Ishikawa (cell line): ENCODE results near the gene IFNG-AS1.
A peak's percentile ranks its signal among the peaks of the same experiment; 100 is the strongest.

Experiments used
- CEBPB ChIP-seq: IDR thresholded peaks from 2 replicates; pipeline ENCODE4 v1.6.1; 2012
- CREB1 ChIP-seq: IDR thresholded peaks from 2 replicates; pipeline ENCODE4 v1.6.1; 2012; ENCODE audit warnings: low read depth
- EGR1 ChIP-seq: IDR thresholded peaks from 2 replicates; pipeline ENCODE4 v1.6.1; 2012
- EP300 ChIP-seq: IDR thresholded peaks from 2 replicates; pipeline ENCODE4 v1.6.1; 2012; ENCODE audit warnings: borderline replicate concordance
- FOXM1 ChIP-seq: IDR thresholded peaks from 2 replicates; pipeline ENCODE4 v1.6.1; 2012; ENCODE audit warnings: low read depth, borderline replicate concordance
- NFIC ChIP-seq: IDR thresholded peaks from 2 replicates; pipeline ENCODE4 v1.6.1; 2012
- RAD21 ChIP-seq: IDR thresholded peaks from 2 replicates; pipeline ENCODE4 v1.6.1; 2012; ENCODE audit warnings: low read depth
- TAF1 ChIP-seq: IDR thresholded peaks from 2 replicates; pipeline ENCODE4 v1.6.1; 2012; ENCODE audit warnings: low read depth, mild to moderate bottlenecking
- TCF12 ChIP-seq: IDR thresholded peaks from 2 replicates; pipeline ENCODE4 v1.6.1; 2012; ENCODE audit warnings: low read depth
- TEAD4 ChIP-seq: IDR thresholded peaks from 2 replicates; pipeline ENCODE4 v1.6.1; 2012
- YY1 ChIP-seq: IDR thresholded peaks from 2 replicates; pipeline ENCODE4 v1.6.1; 2012; ENCODE audit warnings: low read depth
- ZBTB7A ChIP-seq: IDR thresholded peaks from 2 replicates; pipeline ENCODE4 v1.6.1; 2012; ENCODE audit warnings: low read depth
- TF ChIP-seq, protein P1 (sequence below): IDR thresholded peaks from 2 replicates; pipeline ENCODE4 v1.6.1; 2012; ENCODE audit warnings: low read depth, mild to moderate bottlenecking
- TF ChIP-seq, protein P2 (sequence below): IDR thresholded peaks from 2 replicates; pipeline ENCODE4 v1.6.1; 2012
- TF ChIP-seq, protein P3 (sequence below): IDR thresholded peaks from 2 replicates; pipeline ENCODE4 v1.6.1; 2012

The IFNG-AS1 gene

DNA sequence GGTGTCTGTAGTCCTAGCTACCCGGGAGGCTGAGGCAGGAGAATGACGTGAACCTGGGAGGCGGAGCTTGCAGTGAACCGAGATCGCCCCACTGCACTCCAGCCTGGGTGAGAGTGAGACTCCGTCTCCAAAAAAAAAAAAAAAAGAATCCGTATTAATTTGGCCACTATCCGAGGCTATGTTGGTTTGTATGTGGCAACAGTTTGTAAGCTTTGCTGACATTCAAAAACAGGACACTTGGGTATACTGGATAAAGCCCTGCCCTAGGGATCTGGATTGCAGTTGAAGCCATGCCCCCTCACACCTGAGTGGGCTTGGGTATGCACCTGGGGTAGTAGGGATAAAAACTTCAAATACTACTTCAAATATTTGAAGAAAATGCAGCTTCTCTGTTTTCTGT is 14.5 kb downstream of the IFNG-AS1 start:
- TF ChIP-seq EGR1 (no peak), TAF1 (no peak), YY1 (no peak), EP300 (no peak), CREB1 (no peak), TCF12 (no peak)
- TF ChIP-seq, protein P1, sequence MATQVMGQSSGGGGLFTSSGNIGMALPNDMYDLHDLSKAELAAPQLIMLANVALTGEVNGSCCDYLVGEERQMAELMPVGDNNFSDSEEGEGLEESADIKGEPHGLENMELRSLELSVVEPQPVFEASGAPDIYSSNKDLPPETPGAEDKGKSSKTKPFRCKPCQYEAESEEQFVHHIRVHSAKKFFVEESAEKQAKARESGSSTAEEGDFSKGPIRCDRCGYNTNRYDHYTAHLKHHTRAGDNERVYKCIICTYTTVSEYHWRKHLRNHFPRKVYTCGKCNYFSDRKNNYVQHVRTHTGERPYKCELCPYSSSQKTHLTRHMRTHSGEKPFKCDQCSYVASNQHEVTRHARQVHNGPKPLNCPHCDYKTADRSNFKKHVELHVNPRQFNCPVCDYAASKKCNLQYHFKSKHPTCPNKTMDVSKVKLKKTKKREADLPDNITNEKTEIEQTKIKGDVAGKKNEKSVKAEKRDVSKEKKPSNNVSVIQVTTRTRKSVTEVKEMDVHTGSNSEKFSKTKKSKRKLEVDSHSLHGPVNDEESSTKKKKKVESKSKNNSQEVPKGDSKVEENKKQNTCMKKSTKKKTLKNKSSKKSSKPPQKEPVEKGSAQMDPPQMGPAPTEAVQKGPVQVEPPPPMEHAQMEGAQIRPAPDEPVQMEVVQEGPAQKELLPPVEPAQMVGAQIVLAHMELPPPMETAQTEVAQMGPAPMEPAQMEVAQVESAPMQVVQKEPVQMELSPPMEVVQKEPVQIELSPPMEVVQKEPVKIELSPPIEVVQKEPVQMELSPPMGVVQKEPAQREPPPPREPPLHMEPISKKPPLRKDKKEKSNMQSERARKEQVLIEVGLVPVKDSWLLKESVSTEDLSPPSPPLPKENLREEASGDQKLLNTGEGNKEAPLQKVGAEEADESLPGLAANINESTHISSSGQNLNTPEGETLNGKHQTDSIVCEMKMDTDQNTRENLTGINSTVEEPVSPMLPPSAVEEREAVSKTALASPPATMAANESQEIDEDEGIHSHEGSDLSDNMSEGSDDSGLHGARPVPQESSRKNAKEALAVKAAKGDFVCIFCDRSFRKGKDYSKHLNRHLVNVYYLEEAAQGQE = no peak

DNA sequence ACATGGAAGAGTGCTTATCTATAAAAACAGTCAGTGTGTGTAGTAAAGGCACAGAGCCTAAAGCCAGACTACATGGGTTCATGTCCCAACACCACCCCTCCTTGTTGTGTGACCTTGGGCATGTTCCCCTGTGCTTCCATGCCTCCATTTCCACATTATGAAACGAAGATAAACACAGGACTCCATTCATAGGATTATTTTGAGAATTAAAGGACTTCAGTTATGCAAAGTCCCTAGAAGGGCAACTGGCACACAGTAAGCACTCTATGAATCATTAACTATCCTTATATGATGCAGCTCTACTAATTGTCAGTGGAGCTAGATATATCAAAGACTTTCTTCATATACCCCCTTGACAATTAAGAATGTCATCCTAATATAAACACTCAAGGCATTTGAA is 17.8 kb downstream of the IFNG-AS1 start:
- TF ChIP-seq YY1 (no peak), CREB1 (no peak), CEBPB (no peak), EGR1 (no peak), TEAD4 (no peak), FOXM1 (no peak), TCF12 (no peak)
- TF ChIP-seq, protein P2, sequence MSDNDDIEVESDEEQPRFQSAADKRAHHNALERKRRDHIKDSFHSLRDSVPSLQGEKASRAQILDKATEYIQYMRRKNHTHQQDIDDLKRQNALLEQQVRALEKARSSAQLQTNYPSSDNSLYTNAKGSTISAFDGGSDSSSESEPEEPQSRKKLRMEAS = no peak
- TF ChIP-seq, protein P1 = no peak
- TF ChIP-seq, protein P3, sequence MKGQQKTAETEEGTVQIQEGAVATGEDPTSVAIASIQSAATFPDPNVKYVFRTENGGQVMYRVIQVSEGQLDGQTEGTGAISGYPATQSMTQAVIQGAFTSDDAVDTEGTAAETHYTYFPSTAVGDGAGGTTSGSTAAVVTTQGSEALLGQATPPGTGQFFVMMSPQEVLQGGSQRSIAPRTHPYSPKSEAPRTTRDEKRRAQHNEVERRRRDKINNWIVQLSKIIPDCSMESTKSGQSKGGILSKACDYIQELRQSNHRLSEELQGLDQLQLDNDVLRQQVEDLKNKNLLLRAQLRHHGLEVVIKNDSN = no peak

DNA sequence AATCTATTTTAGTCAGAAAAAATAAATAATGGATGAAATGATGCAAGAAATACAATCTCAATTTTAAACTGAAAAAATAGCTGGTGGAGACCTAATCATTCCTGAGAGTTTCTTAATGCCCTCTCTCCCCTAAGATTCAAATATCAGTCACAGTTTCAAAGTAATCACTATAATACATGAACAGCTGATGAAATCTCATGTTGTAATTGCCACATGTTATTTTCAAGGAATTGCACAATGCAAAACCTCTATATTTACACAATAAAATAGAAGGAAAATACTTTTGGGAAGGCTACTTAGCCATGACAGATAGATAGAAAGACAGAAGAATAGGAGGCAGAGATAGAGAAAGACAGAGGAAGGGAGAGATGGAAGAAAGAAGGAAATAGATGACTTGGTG is 18.2 kb downstream of the IFNG-AS1 start:
- TF ChIP-seq, protein P3 = no peak
- no peak for TF ChIP-seq TAF1
- TF ChIP-seq CEBPB = 0 out of 2 replicates have a peak, but pooled peaks have one; percentile 27

DNA sequence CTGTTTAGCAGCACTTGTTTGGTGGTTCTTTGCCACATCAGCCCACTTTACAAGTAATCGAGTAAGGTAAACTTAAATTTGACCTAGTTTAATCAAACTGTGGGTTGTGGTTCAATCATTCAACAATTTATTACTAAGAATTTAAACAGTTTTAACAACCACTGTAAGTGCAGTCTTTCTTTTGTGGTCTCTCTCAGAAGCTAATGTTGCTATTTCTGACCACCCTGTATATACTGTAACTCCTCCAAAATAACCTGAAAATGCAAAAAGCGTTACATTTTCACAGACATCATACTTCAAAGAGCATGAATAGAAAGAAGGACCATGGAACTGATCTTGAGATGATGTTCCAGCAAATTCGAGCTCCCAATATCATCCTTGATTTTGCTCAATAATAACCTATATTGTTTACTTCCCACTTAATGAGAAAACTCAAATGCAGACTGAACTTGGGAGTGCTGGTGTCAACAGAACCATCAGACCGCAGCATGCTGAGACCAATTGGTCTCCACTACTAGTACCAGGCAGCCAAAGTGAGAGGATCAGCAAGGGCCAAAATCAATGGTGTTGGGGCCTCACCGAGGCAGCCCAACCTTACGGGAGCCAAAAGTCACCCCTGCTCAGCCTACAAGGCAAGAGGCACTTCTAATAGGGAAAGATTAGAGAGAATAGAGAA is 22.1 kb downstream of the IFNG-AS1 start:
- TF ChIP-seq, protein P1 = no peak
- TF ChIP-seq CREB1 (no peak), ZBTB7A (no peak), YY1 (no peak), EGR1 (no peak), NFIC (no peak), TEAD4 (no peak), FOXM1 (no peak), CEBPB (no peak), RAD21 (no peak)

DNA sequence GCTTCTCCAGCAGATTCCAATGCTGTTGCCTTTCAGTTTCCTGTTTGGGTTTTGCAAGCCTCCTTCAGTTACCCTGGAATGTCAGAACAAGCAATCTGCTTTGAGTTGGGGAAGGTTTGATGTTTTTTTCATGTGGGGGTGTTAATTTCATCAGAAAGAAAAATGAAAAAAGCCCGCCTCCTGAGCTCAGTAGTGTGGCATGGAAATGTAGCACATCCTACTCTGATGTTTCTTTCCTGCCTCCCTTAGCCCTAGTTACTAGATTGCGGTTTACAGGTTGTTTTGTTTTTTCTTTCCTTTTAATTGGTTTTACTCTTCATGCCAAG is 22.6 kb downstream of the IFNG-AS1 start:
- no peak for TF ChIP-seq RAD21
- TF ChIP-seq CREB1 = no peak

DNA sequence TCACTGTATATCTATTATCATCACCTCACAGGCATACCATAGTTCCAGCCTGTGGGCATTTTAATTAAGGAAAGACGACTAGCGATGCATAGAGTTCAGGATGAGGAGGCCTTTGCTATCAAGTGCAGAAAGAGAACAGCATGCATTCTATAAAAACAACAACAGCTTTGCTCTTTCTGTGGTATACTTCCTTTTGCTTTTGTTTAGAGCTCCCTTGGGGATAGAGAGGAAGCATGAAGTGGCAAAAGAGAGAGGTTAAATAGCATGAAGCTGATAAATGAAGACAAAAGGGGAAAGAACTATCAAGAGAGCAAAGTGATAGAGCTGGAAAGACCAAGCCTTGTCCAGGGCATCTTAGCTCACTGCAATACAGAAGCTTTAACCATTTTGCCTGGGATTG is 23.5 kb downstream of the IFNG-AS1 start:
- no peak for TF ChIP-seq NFIC
- TF ChIP-seq, protein P2 = no peak
- no peak for TF ChIP-seq CREB1
- TF ChIP-seq ZBTB7A = no peak
- TF ChIP-seq, protein P1 = no peak
